SK-N-SH (cell line): ENCODE data around the gene ZNF148. TPM values are rescaled to one million over a fixed set of nuclear protein-coding genes. Genes with fewer than 3 reads are reported as not detected.

ENCODE experiments used
- CTCF ChIA-PET: fragments of 300-600, 350-600 bp; formaldehyde crosslinking; extraction: SDS; loops from one replicate; lab custom pipeline; 2021; lab: Yijun Ruan, JAX
- POLR2A ChIA-PET: fragments of 350-600 bp; sonication (Branson Sonifier 250); formaldehyde crosslinking; extraction: SDS; loops from one replicate; lab custom pipeline; 2020; ENCODE audit warnings: antibody characterized with exemption, inconsistent platforms; lab: Yijun Ruan, JAX
- DNase-seq: peaks from one replicate; pipeline ENCODE4 v3.0.0; 2012
- H2AFZ ChIP-seq: fragments of 200-600 bp; sonication (generic); 2 replicates; pipeline ENCODE4 v1.8.1; 2016; ENCODE audit warnings: antibody characterized with exemption, mild to moderate bottlenecking, low read depth
- H3F3A ChIP-seq: fragments of 200-600 bp; sonication (generic); replicated peaks from 2 replicates; pipeline ENCODE3; 2016; ENCODE audit warnings: antibody characterized with exemption, mild to moderate bottlenecking; ENCODE audit not compliant: insufficient read depth
- H3K27ac ChIP-seq, 2 experiments: fragments of 200-500 bp in 1 of 2; fragments of 200-600 bp in 1 of 2; sonication (Bioruptor generic) in 1 of 2; sonication (generic), shearing (Covaris generic) in 1 of 2; 2 replicates each; pipeline versions ENCODE4 v1.5.1 to v1.6.1; 2014 to 2016; ENCODE audit warnings: low read depth in 2 of 2, inconsistent platforms in 1 of 2, low read length in 1 of 2, mild to moderate bottlenecking in 1 of 2, mixed read lengths in 1 of 2
- H3K27me3 ChIP-seq: fragments of 200-600 bp; sonication (generic), shearing (Covaris generic); 2 replicates; pipeline ENCODE4 v1.6.1; 2016; ENCODE audit warnings: mixed run types; ENCODE audit not compliant: insufficient read depth
- H3K36me3 ChIP-seq, 2 experiments: fragments of 200-500 bp in 1 of 2; fragments of 200-600 bp in 1 of 2; sonication (Bioruptor generic) in 1 of 2; sonication (generic) in 1 of 2; replicated peaks in 1 of 2; 2 replicates each; pipeline versions ENCODE3 to v1.5.1; 2014 to 2016; ENCODE audit warnings: low read length in 1 of 2, mild to moderate bottlenecking in 1 of 2; ENCODE audit not compliant: insufficient read depth in 2 of 2, control insufficient read depth in 1 of 2
- H3K4me1 ChIP-seq, 2 experiments: fragments of 200-500 bp in 1 of 2; fragments of 200-600 bp in 1 of 2; sonication (Bioruptor generic) in 1 of 2; sonication (generic), shearing (Covaris generic) in 1 of 2; 2 replicates each; pipeline versions ENCODE4 v1.5.1 to v1.6.1; 2014 to 2016; ENCODE audit warnings: low read depth in 1 of 2, low read length in 1 of 2, mixed run types in 1 of 2; ENCODE audit not compliant: insufficient read depth in 2 of 2, control insufficient read depth in 1 of 2
- H3K4me2 ChIP-seq: fragments of 200-600 bp; sonication (generic), shearing (Covaris generic); 2 replicates; pipeline ENCODE4 v1.6.1; 2017; ENCODE audit warnings: mixed run types
- H3K4me3 ChIP-seq, 2 experiments: fragments of 200-500 bp in 1 of 2; fragments of 200-600 bp in 1 of 2; sonication (Bioruptor generic) in 1 of 2; sonication (generic), shearing (Covaris generic) in 1 of 2; 2 replicates each; pipeline versions ENCODE4 v1.5.1 to v1.8.1; 2014 to 2016; ENCODE audit warnings: low read depth in 2 of 2, inconsistent platforms in 1 of 2, low read length in 1 of 2, mild to moderate bottlenecking in 1 of 2, mixed read lengths in 1 of 2, moderate library complexity in 1 of 2
- H3K79me2 ChIP-seq: fragments of 200-600 bp; sonication (generic); 2 replicates; pipeline ENCODE4 v1.8.1; 2017; ENCODE audit warnings: mild to moderate bottlenecking; ENCODE audit not compliant: insufficient read depth
- H3K9ac ChIP-seq: fragments of 200-600 bp; sonication (generic); 2 replicates; pipeline ENCODE4 v1.6.1; 2017; ENCODE audit warnings: mixed run types
- H3K9me2 ChIP-seq: fragments of 200-600 bp; sonication (generic); 2 replicates; pipeline ENCODE4 v1.6.1; 2017; ENCODE audit warnings: mixed run types
- H3K9me3 ChIP-seq: fragments of 200-600 bp; sonication (generic); 2 replicates; pipeline ENCODE4 v1.6.1; 2017; ENCODE audit warnings: mixed run types, mild to moderate bottlenecking, moderate library complexity
- H4K20me1 ChIP-seq: fragments of 200-600 bp; sonication (generic); 2 replicates; pipeline ENCODE4 v1.6.1; 2017; ENCODE audit warnings: mild to moderate bottlenecking, mixed run types; ENCODE audit not compliant: insufficient read depth
- JUND ChIP-seq: IDR thresholded peaks from 2 replicates; pipeline ENCODE4 v1.4.0; 2012
- MXI1 ChIP-seq: IDR thresholded peaks from 2 replicates; pipeline ENCODE4 v1.6.1; 2012; ENCODE audit warnings: mild to moderate bottlenecking, low read depth, low read length, improper control_type of control experiment
- NFIC ChIP-seq: IDR thresholded peaks from 2 replicates; pipeline ENCODE4 v1.4.0; 2012; ENCODE audit warnings: borderline replicate concordance
- POLR2AphosphoS5 ChIP-seq: IDR thresholded peaks from 2 replicates; pipeline ENCODE4 v1.6.1; 2012; ENCODE audit warnings: low read depth, low read length
- RCOR1 ChIP-seq: fragments of 150-350 bp; IDR thresholded peaks from 2 replicates; pipeline ENCODE4 v1.6.1; 2017; ENCODE audit warnings: antibody characterized with exemption, low read length
- RXRA ChIP-seq: IDR thresholded peaks from 2 replicates; pipeline ENCODE4 v1.4.0; 2012; ENCODE audit warnings: low read depth, mild to moderate bottlenecking, borderline replicate concordance
- SIN3A ChIP-seq: IDR thresholded peaks from 2 replicates; pipeline ENCODE4 v1.6.1; 2012; ENCODE audit warnings: low read depth, mild to moderate bottlenecking, low read length, moderate library complexity, borderline replicate concordance
- SMC3 ChIP-seq: IDR thresholded peaks from 2 replicates; pipeline ENCODE4 v1.6.1; 2012; ENCODE audit warnings: low read depth, low read length, improper control_type of control experiment
- TEAD4 ChIP-seq: IDR thresholded peaks from 2 replicates; pipeline ENCODE4 v1.4.0; 2012; ENCODE audit warnings: mild to moderate bottlenecking, borderline replicate concordance; ENCODE audit not compliant: insufficient read depth
- USF1 ChIP-seq: IDR thresholded peaks from 2 replicates; pipeline ENCODE4 v1.4.0; 2012; ENCODE audit warnings: low read depth, borderline replicate concordance
- USF2 ChIP-seq: fragments of 150-350 bp; IDR thresholded peaks from 2 replicates; pipeline ENCODE4 v1.6.1; 2017; ENCODE audit warnings: antibody characterized with exemption, low read length, low read depth, borderline replicate concordance
- WGBS: methylation state at CpG from one replicate; pipeline ENCODE4 v1.1.6; 2017; ENCODE audit warnings: low lambda C conversion rate; 5-methylcytosine and 5-hydroxymethylcytosine counted together
- polyA plus RNA-seq, 3 experiments: library from polyadenylated mRNA; depleted of rRNA; stranded (reverse); fragments of >200 nt; gene quantifications; 2 replicates each; pipeline ENCODE4 v1.2.3, GENCODE V29; 2012
- TF ChIP-seq, protein P1 (sequence below): IDR thresholded peaks from 2 replicates; pipeline ENCODE4 v1.6.1; 2012; ENCODE audit warnings: mild to moderate bottlenecking, low read depth, low read length, moderate library complexity
- TF ChIP-seq, protein P2 (sequence below): fragments of 200-600 bp; sonication (generic); IDR thresholded peaks from 2 replicates; pipeline ENCODE4 v1.6.1; 2017; ENCODE audit warnings: antibody characterized with exemption, mild to moderate bottlenecking, moderate library complexity

ZNF148 gene
- polyA plus RNA-seq, 1 of the 3 experiments (the other 2 are of a cell fraction) = 5.1 TPM

GRCh38 chr3:125185805-125186204 lies 189.3 kb downstream of the ZNF148 start:
- Histone ChIP-seq H3K4me3 (no peak overlapping the region), H2AFZ (no peak overlapping the region), H3K9me3 (no peaks in the 10 kb centered on the region), H3F3A (no peaks in the 10 kb centered on the region), H3K27ac (no peak overlapping the region; a peak in 1 of 4 replicates), H3K9me2 (no peaks in the 10 kb centered on the region), H3K36me3 (no peaks in the 10 kb centered on the region), H3K27me3 (no peaks in the 10 kb centered on the region), H3K4me2 (no peak overlapping the region), H3K79me2 (no peaks in the 10 kb centered on the region), H3K9ac (no peak overlapping the region), H4K20me1 (no peaks in the 10 kb centered on the region), H3K4me1 (peaks cover 0 to 18% of the 10 kb centered on the region in 2 experiments; a peak in 1 of 4 replicates)
- ChIA-PET CTCF (interaction anchor here (1.5 kb wide), 1 partner anchor 16 kb away, joined by 4 read pairs; no protein-coding TSS in a partner anchor), POLR2A (no interaction called here)
- no peak for TF ChIP-seq RXRA
- TF ChIP-seq, protein P1, sequence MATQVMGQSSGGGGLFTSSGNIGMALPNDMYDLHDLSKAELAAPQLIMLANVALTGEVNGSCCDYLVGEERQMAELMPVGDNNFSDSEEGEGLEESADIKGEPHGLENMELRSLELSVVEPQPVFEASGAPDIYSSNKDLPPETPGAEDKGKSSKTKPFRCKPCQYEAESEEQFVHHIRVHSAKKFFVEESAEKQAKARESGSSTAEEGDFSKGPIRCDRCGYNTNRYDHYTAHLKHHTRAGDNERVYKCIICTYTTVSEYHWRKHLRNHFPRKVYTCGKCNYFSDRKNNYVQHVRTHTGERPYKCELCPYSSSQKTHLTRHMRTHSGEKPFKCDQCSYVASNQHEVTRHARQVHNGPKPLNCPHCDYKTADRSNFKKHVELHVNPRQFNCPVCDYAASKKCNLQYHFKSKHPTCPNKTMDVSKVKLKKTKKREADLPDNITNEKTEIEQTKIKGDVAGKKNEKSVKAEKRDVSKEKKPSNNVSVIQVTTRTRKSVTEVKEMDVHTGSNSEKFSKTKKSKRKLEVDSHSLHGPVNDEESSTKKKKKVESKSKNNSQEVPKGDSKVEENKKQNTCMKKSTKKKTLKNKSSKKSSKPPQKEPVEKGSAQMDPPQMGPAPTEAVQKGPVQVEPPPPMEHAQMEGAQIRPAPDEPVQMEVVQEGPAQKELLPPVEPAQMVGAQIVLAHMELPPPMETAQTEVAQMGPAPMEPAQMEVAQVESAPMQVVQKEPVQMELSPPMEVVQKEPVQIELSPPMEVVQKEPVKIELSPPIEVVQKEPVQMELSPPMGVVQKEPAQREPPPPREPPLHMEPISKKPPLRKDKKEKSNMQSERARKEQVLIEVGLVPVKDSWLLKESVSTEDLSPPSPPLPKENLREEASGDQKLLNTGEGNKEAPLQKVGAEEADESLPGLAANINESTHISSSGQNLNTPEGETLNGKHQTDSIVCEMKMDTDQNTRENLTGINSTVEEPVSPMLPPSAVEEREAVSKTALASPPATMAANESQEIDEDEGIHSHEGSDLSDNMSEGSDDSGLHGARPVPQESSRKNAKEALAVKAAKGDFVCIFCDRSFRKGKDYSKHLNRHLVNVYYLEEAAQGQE = no peak
- TF ChIP-seq SMC3 = no peak
- no peak for TF ChIP-seq TEAD4
- no peak for TF ChIP-seq POLR2AphosphoS5
- no peak for TF ChIP-seq USF1
- TF ChIP-seq NFIC = no peak
- TF ChIP-seq RCOR1 = no peak
- TF ChIP-seq JUND = no peak
- TF ChIP-seq MXI1 = no peak
- 84% methylated on average over 3 of the region's 3 CpGs for WGBS
- peak; percentile 70 for DNase-seq

GRCh38 chr3:125179884-125180240 lies 195.3 kb downstream of the ZNF148 start:
- Histone ChIP-seq H3K9me2 (no peaks in the 10 kb centered on the region), H3K79me2 (no peaks in the 10 kb centered on the region), H3K9ac (no peak overlapping the region), H3K4me2 (no peak overlapping the region), H3K27ac (no peak overlapping the region), H3F3A (no peaks in the 10 kb centered on the region), H3K9me3 (no peaks in the 10 kb centered on the region), H3K4me3 (no peak overlapping the region), H4K20me1 (no peaks in the 10 kb centered on the region), H2AFZ (no peak overlapping the region), H3K27me3 (no peaks in the 10 kb centered on the region), H3K36me3 (no peaks in the 10 kb centered on the region), H3K4me1 (no peaks in the 10 kb centered on the region)
- ChIA-PET CTCF (interaction anchor here (0.9 to 1.3 kb wide), 3 partner anchors 11 to 258 kb away, joined by 3 read pairs; no protein-coding TSS in a partner anchor), POLR2A (no interaction called here)
- 100% methylated on average over 1 of the region's 1 CpG for WGBS
- TF ChIP-seq SMC3 (no peak), JUND (no peak), SIN3A (no peak), USF2 (no peak), POLR2AphosphoS5 (no peak)
- TF ChIP-seq, protein P2, sequence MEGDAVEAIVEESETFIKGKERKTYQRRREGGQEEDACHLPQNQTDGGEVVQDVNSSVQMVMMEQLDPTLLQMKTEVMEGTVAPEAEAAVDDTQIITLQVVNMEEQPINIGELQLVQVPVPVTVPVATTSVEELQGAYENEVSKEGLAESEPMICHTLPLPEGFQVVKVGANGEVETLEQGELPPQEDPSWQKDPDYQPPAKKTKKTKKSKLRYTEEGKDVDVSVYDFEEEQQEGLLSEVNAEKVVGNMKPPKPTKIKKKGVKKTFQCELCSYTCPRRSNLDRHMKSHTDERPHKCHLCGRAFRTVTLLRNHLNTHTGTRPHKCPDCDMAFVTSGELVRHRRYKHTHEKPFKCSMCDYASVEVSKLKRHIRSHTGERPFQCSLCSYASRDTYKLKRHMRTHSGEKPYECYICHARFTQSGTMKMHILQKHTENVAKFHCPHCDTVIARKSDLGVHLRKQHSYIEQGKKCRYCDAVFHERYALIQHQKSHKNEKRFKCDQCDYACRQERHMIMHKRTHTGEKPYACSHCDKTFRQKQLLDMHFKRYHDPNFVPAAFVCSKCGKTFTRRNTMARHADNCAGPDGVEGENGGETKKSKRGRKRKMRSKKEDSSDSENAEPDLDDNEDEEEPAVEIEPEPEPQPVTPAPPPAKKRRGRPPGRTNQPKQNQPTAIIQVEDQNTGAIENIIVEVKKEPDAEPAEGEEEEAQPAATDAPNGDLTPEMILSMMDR = no peak
- no peak for DNase-seq
